ENCODE measurements around the gene MOCS2. TPM values are rescaled to one million over a fixed set of nuclear protein-coding genes. Genes with fewer than 3 reads are reported as not detected.

The MOCS2 gene
- total and polyA plus RNA-seq, 2 of the 8 experiments (the other 6 are each of a cell fraction or from before 2014, with no cell fraction given): 6.7 to 16.1 TPM

- H3K27me3 ChIP-seq (replicated peaks in 1 of 4; ENCODE audit: control insufficient read depth in 3 of 4, extremely low read depth in 1 of 4, insufficient read depth in 3 of 4, low read length in 3 of 4): no peaks in the 10 kb centered on the region
- peak overlapping the region; percentile 87; the same call in 1 of the 2 replicates for H2AFZ ChIP-seq (ENCODE audit: low read length)
- H4K5ac ChIP-seq (ENCODE audit: insufficient read length, low read depth, low read length): no peak overlapping the region
- peak overlapping the region; percentile 61 to 86 (median 70); a peak in 7 of 8 replicates for H3K4me3 ChIP-seq (ENCODE audit: extremely low read depth in 1 of 4, insufficient read depth in 2 of 4, low read depth in 3 of 4, low read length in 4 of 4)
- no peaks in the 10 kb centered on the region for H3K36me3 ChIP-seq (ENCODE audit: control insufficient read depth in 2 of 4, insufficient read depth in 4 of 4, low read length in 3 of 4)
- no peaks in the 10 kb centered on the region for H3K9me3 ChIP-seq (ENCODE audit: insufficient read depth in 2 of 2, low read depth in 1 of 2, low read length in 1 of 2)
- no peak overlapping the region for H2BK15ac ChIP-seq (ENCODE audit: low read length)
- no peak overlapping the region for H3K4ac ChIP-seq (replicated peaks; ENCODE audit: insufficient read length, low read depth, low read length)
- no peak overlapping the region for H2BK5ac ChIP-seq (ENCODE audit: low read depth, low read length)
- no peak overlapping the region for H2BK120ac ChIP-seq (replicated peaks; ENCODE audit: low read depth, low read length)
- no peak overlapping the region for H3K27ac ChIP-seq (ENCODE audit: low read depth, low read length)
- no peak overlapping the region for H2BK12ac ChIP-seq (ENCODE audit: low read depth, low read length)
- H2BK20ac ChIP-seq (ENCODE audit: low read length): no peak overlapping the region
- ChIA-PET CTCF (ENCODE audit: partially characterized antibody) (interaction anchor here (1.5 kb wide), 2 partner anchors 14 to 160 kb away, joined by 4 to 6 read pairs; no protein-coding TSS in a partner anchor), POLR2A (ENCODE audit: partially characterized antibody) (interaction anchor here (0.8 kb wide), 1 partner anchor 317 kb away, joined by 3 read pairs; no protein-coding TSS in a partner anchor)
- no peak overlapping the region for H3K18ac ChIP-seq (ENCODE audit: extremely low read depth, low read length)
- WGBS, 2 experiments (ENCODE audit: extremely low coverage in 1 of 2, insufficient coverage in 1 of 2, insufficient read length in 1 of 2, insufficient replicate concordance in 2 of 2, low coverage in 1 of 2, low lambda C conversion rate in 2 of 2, missing lambda C conversion rate in 1 of 2): 23% methylated on average over 11 of the region's 11 CpGs; no CpG with 5 or more reads in 1 of the 2 experiments
- no peak overlapping the region for H4K91ac ChIP-seq (replicated peaks; ENCODE audit: insufficient read length, low read length)
- H3K79me1 ChIP-seq (ENCODE audit: low read depth, low read length): no peaks in the 10 kb centered on the region; the same call in 1 of the 2 replicates
- no peak overlapping the region for H2AK5ac ChIP-seq (ENCODE audit: low read depth, low read length)
- H3K79me2 ChIP-seq (ENCODE audit: control insufficient read depth in 1 of 2, insufficient read depth in 2 of 2, low read length in 2 of 2): no peaks in the 10 kb centered on the region
- no peak overlapping the region for H3K14ac ChIP-seq (ENCODE audit: insufficient read length)
- no peak overlapping the region for H3K23ac ChIP-seq (ENCODE audit: insufficient read length)
- peaks cover 0 to 5% (median 0%) of the 10 kb centered on the region in 4 experiments; a peak in 4 of 7 replicates for H3K4me1 ChIP-seq (replicated peaks in 1 of 4; ENCODE audit: control insufficient read depth in 3 of 4, insufficient read depth in 4 of 4, low read length in 3 of 4)
- H3K4me2 ChIP-seq (ENCODE audit: insufficient read depth in 1 of 2, low read depth in 2 of 2, low read length in 2 of 2): peak overlapping the region; percentile 85 to 94
- FAIRE-seq: no peak
- no peak for TF ChIP-seq CHD2 (IDR thresholded peaks at IDR 0.05; ENCODE audit: low read length)
- peak; percentile 49 for TF ChIP-seq SAP30 (IDR thresholded peaks at IDR 0.05; ENCODE audit: insufficient read depth, insufficient replicate concordance, low read length)
- no peak for TF ChIP-seq CEBPB (IDR thresholded peaks at IDR 0.05; ENCODE audit: low read depth, low read length)
- H4K20me1 ChIP-seq (replicated peaks in 1 of 2; ENCODE audit: control insufficient read depth in 1 of 2, insufficient read depth in 2 of 2, low read length in 2 of 2): no peaks in the 10 kb centered on the region
- no peak overlapping the region for H3K56ac ChIP-seq (replicated peaks; ENCODE audit: insufficient read length, low read depth, low read length)
- H3K9ac ChIP-seq (replicated peaks in 1 of 4; ENCODE audit: extremely low read depth in 1 of 4, low read depth in 3 of 4, low read length in 3 of 4): no peak overlapping the region
- no peak for DNase-seq (ENCODE audit: low read depth in 1 of 2, low spot score in 2 of 2)
- peaks cover 7% of the 10 kb centered on the region; the same call in 1 of the 2 replicates for H3K23me2 ChIP-seq (ENCODE audit: low read depth, low read length)
- no peak overlapping the region for H4K8ac ChIP-seq (ENCODE audit: extremely low read depth, insufficient read depth, low read length)
These were observed 508 bp downstream of the MOCS2 start for GRCh38 chr5:53109056-53109442.
